ENCODE results near the gene AJAP1. TPM values are rescaled to one million over a fixed set of nuclear protein-coding genes. Genes with fewer than 3 reads are reported as not detected.

AJAP1 gene
- total and polyA plus RNA-seq, 2 donors (not counting 1 experiment from before 2014, with no cell fraction given) = not detected

- Histone ChIP-seq H3K79me2 (ENCODE audit: control insufficient read depth, insufficient read depth, low read length) (no peaks in the 10 kb centered on the region), H3K9ac (ENCODE audit: low read length) (no peak overlapping the region), H3K4me1 (ENCODE audit: control insufficient read depth in 2 of 2, insufficient read depth in 2 of 2, low read length in 2 of 2) (peaks cover 8 to 37% of the 10 kb centered on the region in 2 donors), H3K27me3 (replicated peaks in 1 of 4; ENCODE audit: control extremely low read depth in 1 of 4, control insufficient read depth in 3 of 4, insufficient read depth in 4 of 4, low read length in 3 of 4) (no peaks in the 10 kb centered on the region), H3K4me3 (ENCODE audit: control extremely low read depth in 1 of 5, extremely low read depth in 1 of 5, insufficient read depth in 1 of 5, low read depth in 2 of 5, low read length in 4 of 5) (no peak overlapping the region), H3K27ac (ENCODE audit: low read length in 2 of 2) (no peak overlapping the region), H3K36me3 (replicated peaks in 1 of 2; ENCODE audit: control extremely low read depth in 1 of 2, control insufficient read depth in 1 of 2, extremely low read depth in 1 of 2, insufficient read depth in 2 of 2, low read length in 1 of 2) (no peaks in the 10 kb centered on the region), H4K20me1 (ENCODE audit: control insufficient read depth, insufficient read depth, low read length, poor library complexity, severe bottlenecking) (no peaks in the 10 kb centered on the region), H3K4me2 (replicated peaks; ENCODE audit: low read depth, low read length, poor library complexity, severe bottlenecking) (no peak overlapping the region), H2AFZ (ENCODE audit: insufficient read depth, low read depth, low read length, poor library complexity, severe bottlenecking) (no peak overlapping the region), H3K9me3 (ENCODE audit: control extremely low read depth in 1 of 3, control insufficient read depth in 2 of 3, insufficient read depth in 1 of 3, low read length in 2 of 3) (peaks cover 0 to 3% (median 0%) of the 10 kb centered on the region in 3 donors)
- no peak overlapping the region for H3K27ac Mint-ChIP-seq
- ChIA-PET CTCF (no interaction called here), POLR2A (no interaction called here)
- TF ChIP-seq EZH2 (IDR thresholded peaks at IDR 0.05; ENCODE audit: borderline replicate concordance, insufficient read depth, low read depth, low read length, poor library complexity, severe bottlenecking) = no peak
- TF ChIP-seq, protein P1, sequence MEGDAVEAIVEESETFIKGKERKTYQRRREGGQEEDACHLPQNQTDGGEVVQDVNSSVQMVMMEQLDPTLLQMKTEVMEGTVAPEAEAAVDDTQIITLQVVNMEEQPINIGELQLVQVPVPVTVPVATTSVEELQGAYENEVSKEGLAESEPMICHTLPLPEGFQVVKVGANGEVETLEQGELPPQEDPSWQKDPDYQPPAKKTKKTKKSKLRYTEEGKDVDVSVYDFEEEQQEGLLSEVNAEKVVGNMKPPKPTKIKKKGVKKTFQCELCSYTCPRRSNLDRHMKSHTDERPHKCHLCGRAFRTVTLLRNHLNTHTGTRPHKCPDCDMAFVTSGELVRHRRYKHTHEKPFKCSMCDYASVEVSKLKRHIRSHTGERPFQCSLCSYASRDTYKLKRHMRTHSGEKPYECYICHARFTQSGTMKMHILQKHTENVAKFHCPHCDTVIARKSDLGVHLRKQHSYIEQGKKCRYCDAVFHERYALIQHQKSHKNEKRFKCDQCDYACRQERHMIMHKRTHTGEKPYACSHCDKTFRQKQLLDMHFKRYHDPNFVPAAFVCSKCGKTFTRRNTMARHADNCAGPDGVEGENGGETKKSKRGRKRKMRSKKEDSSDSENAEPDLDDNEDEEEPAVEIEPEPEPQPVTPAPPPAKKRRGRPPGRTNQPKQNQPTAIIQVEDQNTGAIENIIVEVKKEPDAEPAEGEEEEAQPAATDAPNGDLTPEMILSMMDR (IDR thresholded peaks at IDR 0.05) = no peak
- H3K9me3 Mint-ChIP-seq (ENCODE audit: insufficient read depth) = no peaks in the 10 kb centered on the region
- H3K4me1 Mint-ChIP-seq = peaks cover 21% of the 10 kb centered on the region
- no peak for ATAC-seq (ENCODE audit: low read depth)
- intact Hi-C loops (cut with micrococcal nuclease) = no loop called here
- H3K27me3 Mint-ChIP-seq = no peaks in the 10 kb centered on the region
- H3K4me3 Mint-ChIP-seq = no peak overlapping the region
- WGBS (ENCODE audit: insufficient coverage) = 94% methylated on average over 2 of the region's 4 CpGs
- no peak for DNase-seq
Observed at GRCh38 chr1:4792565-4792964, 138.2 kb downstream of the AJAP1 start.

DNA sequence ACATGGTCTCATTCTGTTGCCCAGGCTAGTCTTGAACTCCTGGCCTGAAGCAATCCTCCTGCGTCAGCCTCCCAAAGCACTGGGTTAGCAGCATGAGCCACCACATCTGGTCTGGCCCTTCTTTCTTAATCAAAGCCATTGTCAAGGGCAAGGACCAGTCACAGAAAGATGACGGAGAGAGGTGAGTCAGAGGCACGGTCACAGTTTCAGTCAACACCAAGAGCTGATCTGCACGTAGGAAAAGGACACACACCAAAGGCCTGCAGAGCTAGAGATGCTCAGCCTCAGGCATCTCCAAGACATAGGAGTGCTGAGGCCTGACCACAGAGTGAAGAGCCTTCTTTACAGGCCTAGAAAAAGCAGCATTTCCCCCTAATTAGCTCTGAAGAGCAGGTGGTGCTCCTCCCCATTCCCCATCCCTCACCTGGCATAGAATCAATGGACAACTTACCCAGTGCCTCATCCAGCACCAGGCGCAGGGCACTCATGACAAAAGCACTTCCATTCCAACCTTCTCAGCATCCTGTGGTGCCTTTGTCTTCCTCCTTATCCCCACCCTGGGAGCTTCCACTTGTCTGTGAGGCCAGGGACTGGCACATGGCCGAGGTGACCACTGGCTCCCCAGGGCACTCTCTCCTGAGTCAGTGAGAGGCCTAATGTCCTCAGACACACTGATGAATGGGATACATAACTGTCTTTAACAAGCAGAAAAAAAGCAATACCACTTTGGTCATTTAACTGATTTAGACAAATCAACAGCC is 139.8 kb downstream of the AJAP1 start:
- CTCF ChIA-PET = no interaction called here
- POLR2A ChIA-PET = no interaction called here
- ATAC-seq (ENCODE audit: low read depth) = no peak
- peak overlapping the region in 1 of 2 donors; percentile 21 for H3K27ac ChIP-seq (ENCODE audit: low read length in 2 of 2)
- intact Hi-C loops (cut with micrococcal nuclease) = no loop called here
- H3K9ac ChIP-seq (ENCODE audit: low read length) = no peak overlapping the region
- no peaks in the 10 kb centered on the region for H4K20me1 ChIP-seq (ENCODE audit: control insufficient read depth, insufficient read depth, low read length, poor library complexity, severe bottlenecking)
- no peak overlapping the region for H3K4me3 Mint-ChIP-seq
- peaks cover 21% of the 10 kb centered on the region for H3K4me1 Mint-ChIP-seq
- peaks cover 8 to 39% of the 10 kb centered on the region in 2 donors for H3K4me1 ChIP-seq (ENCODE audit: control insufficient read depth in 2 of 2, insufficient read depth in 2 of 2, low read length in 2 of 2)
- H3K4me3 ChIP-seq (ENCODE audit: control extremely low read depth in 1 of 5, extremely low read depth in 1 of 5, insufficient read depth in 1 of 5, low read depth in 2 of 5, low read length in 4 of 5) = no peak overlapping the region
- no peak for DNase-seq
- H3K27ac Mint-ChIP-seq = no peak overlapping the region
- no peaks in the 10 kb centered on the region for H3K9me3 Mint-ChIP-seq (ENCODE audit: insufficient read depth)
- 84% methylated on average over 6 of the region's 6 CpGs for WGBS (ENCODE audit: insufficient coverage)
- H3K4me2 ChIP-seq (replicated peaks; ENCODE audit: low read depth, low read length, poor library complexity, severe bottlenecking) = no peak overlapping the region
- TF ChIP-seq, protein P1 (IDR thresholded peaks at IDR 0.05) = no peak
- TF ChIP-seq EZH2 (IDR thresholded peaks at IDR 0.05; ENCODE audit: borderline replicate concordance, insufficient read depth, low read depth, low read length, poor library complexity, severe bottlenecking) = no peak
- no peak overlapping the region for H2AFZ ChIP-seq (ENCODE audit: insufficient read depth, low read depth, low read length, poor library complexity, severe bottlenecking)
- H3K27me3 ChIP-seq (replicated peaks in 1 of 4; ENCODE audit: control extremely low read depth in 1 of 4, control insufficient read depth in 3 of 4, insufficient read depth in 4 of 4, low read length in 3 of 4) = no peaks in the 10 kb centered on the region
- peaks cover 0 to 6% (median 0%) of the 10 kb centered on the region in 3 donors for H3K9me3 ChIP-seq (ENCODE audit: control extremely low read depth in 1 of 3, control insufficient read depth in 2 of 3, insufficient read depth in 1 of 3, low read length in 2 of 3)
- no peaks in the 10 kb centered on the region for H3K27me3 Mint-ChIP-seq
- no peaks in the 10 kb centered on the region for H3K36me3 ChIP-seq (replicated peaks in 1 of 2; ENCODE audit: control extremely low read depth in 1 of 2, control insufficient read depth in 1 of 2, extremely low read depth in 1 of 2, insufficient read depth in 2 of 2, low read length in 1 of 2)
- no peaks in the 10 kb centered on the region for H3K79me2 ChIP-seq (ENCODE audit: control insufficient read depth, insufficient read depth, low read length)

All from B cell (primary cell).